ENCODE data around the gene ZKSCAN2. TPM values are rescaled to one million over a fixed set of nuclear protein-coding genes. Genes with fewer than 3 reads are reported as not detected.

The ZKSCAN2 gene
- total and polyA plus RNA-seq, 2 of the 4 experiments (the other 2 are of a cell fraction): 1.6 to 3.8 TPM

DNA sequence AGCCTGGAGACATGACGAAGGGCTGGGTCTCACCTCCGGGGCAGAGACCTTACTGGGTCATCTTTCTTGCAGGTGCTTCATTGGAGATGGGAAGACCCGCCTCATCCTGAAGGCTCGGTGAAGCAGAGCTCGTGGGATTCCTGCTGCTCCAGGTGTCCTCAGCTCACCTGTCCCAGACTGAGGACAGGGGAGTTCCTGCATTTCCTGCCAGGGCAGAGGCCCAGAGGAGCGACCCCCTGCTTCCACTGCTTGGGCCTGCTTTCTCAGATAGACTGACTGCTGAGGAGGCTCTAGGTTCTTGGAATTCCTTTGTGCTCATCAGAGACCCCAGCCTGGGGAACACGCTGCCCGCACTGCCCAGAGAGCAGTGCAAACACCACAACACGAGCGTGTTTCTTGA, 29.3 kb downstream of the ZKSCAN2 start:
- no peak overlapping the region for H2AK5ac ChIP-seq (ENCODE audit: low read depth, low read length)
- no peak overlapping the region for H2BK20ac ChIP-seq (ENCODE audit: low read depth, low read length)
- H3K27ac ChIP-seq (ENCODE audit: insufficient read depth, low read length): no peak overlapping the region
- dilution Hi-C loops (cut with HindIII; ENCODE audit: low sequenced_read_pairs, unreplicated experiment): no loop called here
- no peaks in the 10 kb centered on the region for H3K9me3 ChIP-seq (ENCODE audit: control insufficient read depth, insufficient read depth, low read length)
- H3K9me1 ChIP-seq (ENCODE audit: insufficient read depth, low read length): no peaks in the 10 kb centered on the region
- H3K4me1 ChIP-seq (ENCODE audit: control insufficient read depth, insufficient read depth, low read length): no peaks in the 10 kb centered on the region
- 75% methylated on average over 6 of the region's 10 CpGs; no CpG with 5 or more reads in 1 of the 2 experiments for WGBS, 2 experiments (ENCODE audit: extremely low coverage in 2 of 2, insufficient read length in 1 of 2)
- no peak overlapping the region for H3K18ac ChIP-seq (ENCODE audit: low read depth, low read length)
- no peak overlapping the region for H3K4me2 ChIP-seq (ENCODE audit: low read depth, low read length)
- H3K36me3 ChIP-seq (ENCODE audit: control insufficient read depth, insufficient read depth, low read length): no peaks in the 10 kb centered on the region
- no peak for DNase-seq
- TF ChIP-seq POLR2A (IDR thresholded peaks at IDR 0.05; ENCODE audit: low read depth, low read length) (no peak), SMC3 (IDR thresholded peaks at IDR 0.05; ENCODE audit: low read depth, low read length) (no peak), RAD21 (IDR thresholded peaks at IDR 0.05; ENCODE audit: low read length) (no peak), RFX5 (IDR thresholded peaks at IDR 0.05; ENCODE audit: low read depth, low read length) (no peak), MXI1 (IDR thresholded peaks at IDR 0.05; ENCODE audit: borderline replicate concordance, low read depth, low read length) (no peak), CEBPB (IDR thresholded peaks at IDR 0.05; ENCODE audit: low read depth, low read length) (no peak), RCOR1 (IDR thresholded peaks at IDR 0.05; ENCODE audit: insufficient replicate concordance, low read length) (no peak), CHD1 (IDR thresholded peaks at IDR 0.05; ENCODE audit: low read depth, low read length) (no peak), FOS (IDR thresholded peaks at IDR 0.05; ENCODE audit: low read depth, low read length) (no peak)
- TF ChIP-seq, protein P1, sequence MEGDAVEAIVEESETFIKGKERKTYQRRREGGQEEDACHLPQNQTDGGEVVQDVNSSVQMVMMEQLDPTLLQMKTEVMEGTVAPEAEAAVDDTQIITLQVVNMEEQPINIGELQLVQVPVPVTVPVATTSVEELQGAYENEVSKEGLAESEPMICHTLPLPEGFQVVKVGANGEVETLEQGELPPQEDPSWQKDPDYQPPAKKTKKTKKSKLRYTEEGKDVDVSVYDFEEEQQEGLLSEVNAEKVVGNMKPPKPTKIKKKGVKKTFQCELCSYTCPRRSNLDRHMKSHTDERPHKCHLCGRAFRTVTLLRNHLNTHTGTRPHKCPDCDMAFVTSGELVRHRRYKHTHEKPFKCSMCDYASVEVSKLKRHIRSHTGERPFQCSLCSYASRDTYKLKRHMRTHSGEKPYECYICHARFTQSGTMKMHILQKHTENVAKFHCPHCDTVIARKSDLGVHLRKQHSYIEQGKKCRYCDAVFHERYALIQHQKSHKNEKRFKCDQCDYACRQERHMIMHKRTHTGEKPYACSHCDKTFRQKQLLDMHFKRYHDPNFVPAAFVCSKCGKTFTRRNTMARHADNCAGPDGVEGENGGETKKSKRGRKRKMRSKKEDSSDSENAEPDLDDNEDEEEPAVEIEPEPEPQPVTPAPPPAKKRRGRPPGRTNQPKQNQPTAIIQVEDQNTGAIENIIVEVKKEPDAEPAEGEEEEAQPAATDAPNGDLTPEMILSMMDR (conservative IDR thresholded peaks at IDR 0.05; ENCODE audit: low read depth, low read length): no peak
- no peak overlapping the region for H3K56ac ChIP-seq (ENCODE audit: extremely low read depth, insufficient read depth, low read length)
- CTCF ChIA-PET: interaction anchor here (0.6 kb wide), 1 partner anchor 323 kb away, joined by 3 read pairs; no protein-coding TSS in a partner anchor
- intact Hi-C loops (cut with micrococcal nuclease): loop anchor here (10.0 kb wide), 1 partner anchor 394 kb away; no protein-coding TSS in a partner anchor
- no peaks in the 10 kb centered on the region for H4K20me1 ChIP-seq (ENCODE audit: insufficient read depth, low read length)
- H4K5ac ChIP-seq (ENCODE audit: low read depth, low read length): no peak overlapping the region
- BruUV-seq (replicated peaks): no TSS peak
- no peak overlapping the region for H3K14ac ChIP-seq (replicated peaks; ENCODE audit: low read depth, low read length)
- in situ Hi-C loops (cut with MboI; ENCODE audit: low sequenced_read_pairs): loop anchor here (5.0 to 25.0 kb wide), 3 partner anchors 104 to 691 kb away; partner anchors contain the start of gene RBBP6
- no peak overlapping the region for H2BK5ac ChIP-seq (ENCODE audit: low read depth, low read length, poor library complexity, severe bottlenecking)
- no peak overlapping the region for H3K23ac ChIP-seq (ENCODE audit: low read depth, low read length)
- no peak overlapping the region for H3K4ac ChIP-seq (ENCODE audit: low read depth, low read length)
- no peak overlapping the region for H2BK15ac ChIP-seq (ENCODE audit: low read depth, low read length)
- POLR2A ChIA-PET (ENCODE audit: unreplicated experiment): no interaction called here
- no peak overlapping the region for H4K8ac ChIP-seq (ENCODE audit: low read depth in 2 of 2, low read length in 2 of 2)
- no peak overlapping the region for H2AFZ ChIP-seq (replicated peaks; ENCODE audit: low read length, poor library complexity)
- no peak overlapping the region for H2AK9ac ChIP-seq (replicated peaks; ENCODE audit: low read depth, low read length, poor library complexity)
- ATAC-seq (ENCODE audit: low read depth): no peak
- H2BK120ac ChIP-seq (ENCODE audit: low read depth, low read length): no peak overlapping the region
- H3K27me3 ChIP-seq (ENCODE audit: control insufficient read depth, insufficient read depth, low read length): peaks cover 4% of the 10 kb centered on the region
- no peaks in the 10 kb centered on the region for H3K79me1 ChIP-seq (ENCODE audit: low read depth in 1 of 2, low read length in 2 of 2)
- H3K9ac ChIP-seq (ENCODE audit: low read depth, low read length): no peak overlapping the region
- H4K91ac ChIP-seq (ENCODE audit: insufficient read depth, low read depth, low read length): no peak overlapping the region
- no peak overlapping the region for H3K4me3 ChIP-seq (ENCODE audit: insufficient read depth, low read depth, low read length)

All from IMR-90 (cell line).